Neuronal stem cell (in vitro differentiated cells): ENCODE results near the gene SLC25A45.

Source experiments
- DNase-seq: peaks from one replicate; pipeline ENCODE4 v3.0.0-alpha.2; 2013; ENCODE audit warnings: low spot score
- H2AFZ ChIP-seq: one replicate; pipeline ENCODE4 v1.6.1; 2013; ENCODE audit warnings: mild to moderate bottlenecking, low read length, inconsistent platforms
- H2AK5ac ChIP-seq: 2 replicates; pipeline ENCODE4 v1.6.1; 2013; ENCODE audit warnings: low read depth, mild to moderate bottlenecking, inconsistent platforms, low read length, moderate library complexity, mixed read lengths
- H2BK120ac ChIP-seq: 2 replicates; pipeline ENCODE4 v1.6.1; 2013; ENCODE audit warnings: low read depth, mild to moderate bottlenecking, inconsistent platforms, low read length, moderate library complexity, mixed read lengths
- H2BK12ac ChIP-seq: one replicate; pipeline ENCODE4 v1.6.1; 2013; ENCODE audit warnings: low read length, inconsistent platforms
- H2BK15ac ChIP-seq: 2 replicates; pipeline ENCODE4 v1.6.1; 2013; ENCODE audit warnings: mild to moderate bottlenecking, low read length, inconsistent platforms, mixed read lengths
- H2BK5ac ChIP-seq: one replicate; pipeline ENCODE4 v1.6.1; 2013; ENCODE audit warnings: inconsistent platforms, mild to moderate bottlenecking, low read length, moderate library complexity
- H3K14ac ChIP-seq: one replicate; pipeline ENCODE4 v1.6.1; 2013; ENCODE audit warnings: low read length, inconsistent platforms
- H3K18ac ChIP-seq: 2 replicates; pipeline ENCODE4 v1.6.1; 2013; ENCODE audit warnings: low read length, inconsistent platforms
- H3K23ac ChIP-seq: 2 replicates; pipeline ENCODE4 v1.6.1; 2013; ENCODE audit warnings: low read depth, mild to moderate bottlenecking, mixed read lengths, low read length, inconsistent platforms; ENCODE audit not compliant: poor library complexity
- H3K27ac ChIP-seq: replicated peaks from 3 replicates; pipeline ENCODE4 v1.5.1; 2013; ENCODE audit warnings: low read length, inconsistent platforms
- H3K27me3 ChIP-seq, 3 experiments: 2 replicates each; pipeline ENCODE4 v1.6.1; 2013; ENCODE audit warnings: low read length in 3 of 3, mild to moderate bottlenecking in 2 of 3, inconsistent platforms in 1 of 3, low read depth in 1 of 3, mixed read lengths in 1 of 3, moderate library complexity in 1 of 3; ENCODE audit not compliant: control insufficient read depth in 3 of 3, insufficient read depth in 3 of 3
- H3K36me3 ChIP-seq, 2 donors: replicated peaks in 1 of 2; 2 replicates each; pipeline ENCODE4 v1.6.1; 2013; ENCODE audit warnings: low read length in 2 of 2; ENCODE audit not compliant: control insufficient read depth in 2 of 2, insufficient read depth in 2 of 2
- H3K4ac ChIP-seq: 2 replicates; pipeline ENCODE4 v1.6.1; 2013; ENCODE audit warnings: inconsistent platforms, mild to moderate bottlenecking, low read length, moderate library complexity
- H3K4me1 ChIP-seq, 2 donors: 1 replicate in 1 of 2; 2 replicates in 1 of 2; pipeline ENCODE4 v1.6.1; 2013; ENCODE audit warnings: low read length in 2 of 2, low read depth in 1 of 2; ENCODE audit not compliant: control insufficient read depth in 2 of 2, insufficient read depth in 1 of 2
- H3K4me2 ChIP-seq: one replicate; pipeline ENCODE4 v1.6.1; 2013; ENCODE audit warnings: mild to moderate bottlenecking, low read length, inconsistent platforms; ENCODE audit not compliant: insufficient read depth, poor library complexity, severe bottlenecking
- H3K4me3 ChIP-seq, 2 donors: 2 replicates each; pipeline ENCODE4 v1.5.1; 2013; ENCODE audit warnings: low read length in 2 of 2, mild to moderate bottlenecking in 2 of 2, inconsistent platforms in 1 of 2, moderate library complexity in 1 of 2
- H3K79me1 ChIP-seq: one replicate; pipeline ENCODE4 v1.6.1; 2013; ENCODE audit warnings: low read depth, mild to moderate bottlenecking, inconsistent platforms, low read length, moderate library complexity
- H3K9ac ChIP-seq: one replicate; pipeline ENCODE4 v1.6.1; 2013; ENCODE audit warnings: mild to moderate bottlenecking, low read depth, low read length, inconsistent platforms; ENCODE audit not compliant: poor library complexity
- H3K9me3 ChIP-seq, 2 donors: replicated peaks in 1 of 2; 2 replicates each; pipeline versions ENCODE3 to v1.6.1; 2013; ENCODE audit warnings: low read length in 2 of 2, mild to moderate bottlenecking in 2 of 2, inconsistent platforms in 1 of 2, low read depth in 1 of 2, mixed read lengths in 1 of 2, moderate library complexity in 1 of 2; ENCODE audit not compliant: control insufficient read depth in 2 of 2, insufficient read depth in 1 of 2
- H4K8ac ChIP-seq: one replicate; pipeline ENCODE4 v1.6.1; 2013; ENCODE audit warnings: low read depth, mild to moderate bottlenecking, inconsistent platforms, low read length, moderate library complexity
- H4K91ac ChIP-seq: one replicate; pipeline ENCODE4 v1.6.1; 2013; ENCODE audit warnings: low read length, low read depth, mild to moderate bottlenecking, inconsistent platforms; ENCODE audit not compliant: poor library complexity
- WGBS, 2 donors: extraction: QIAGEN DNeasy Blood & Tissue Kit; methylation state at CpG; one replicate each; pipeline ENCODE4 v1.1.7; 2013; ENCODE audit warnings: missing lambda C conversion rate in 2 of 2, mixed read lengths in 1 of 2; ENCODE audit not compliant: insufficient read length in 2 of 2, insufficient replicate concordance in 1 of 2; ENCODE audit errors: extremely low coverage in 2 of 2; 5-methylcytosine and 5-hydroxymethylcytosine counted together

Gene SLC25A45

DNA sequence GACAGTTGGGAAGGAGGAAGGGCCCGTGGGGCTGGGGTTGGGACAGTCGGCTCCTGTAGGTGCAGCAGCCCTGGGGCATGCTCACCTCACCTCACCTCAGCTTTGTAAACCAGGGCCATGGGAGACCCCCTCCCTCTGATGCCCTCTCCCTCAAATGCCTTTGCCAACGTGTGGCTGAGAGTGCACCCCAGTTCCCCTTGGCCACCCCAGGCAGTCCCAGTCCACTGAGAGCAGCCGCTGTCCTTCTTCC, 35.9 kb upstream of the SLC25A45 start:
- peak overlapping the region; percentile 49 for H3K14ac ChIP-seq
- peak overlapping the region in 1 of 2 donors; percentile 46 for H3K4me3 ChIP-seq
- no peaks in the 10 kb centered on the region for H3K9me3 ChIP-seq
- no CpG with 5 or more reads among the region's 4 CpGs for WGBS, 2 donors
- peak overlapping the region; percentile 6 for H2BK120ac ChIP-seq
- H2BK12ac ChIP-seq, result no peak overlapping the region
- H2BK5ac ChIP-seq, result no peak overlapping the region
- H3K27ac ChIP-seq, result peak overlapping the region; percentile 90
- peak overlapping the region; percentile 75 for H3K9ac ChIP-seq
- H4K91ac ChIP-seq, result peak overlapping the region; percentile 94
- H3K4me2 ChIP-seq, result no peak overlapping the region
- H4K8ac ChIP-seq, result no peak overlapping the region
- no peak overlapping the region for H3K4ac ChIP-seq
- no peaks in the 10 kb centered on the region for H3K27me3 ChIP-seq
- H3K79me1 ChIP-seq, result peaks cover 11% of the 10 kb centered on the region
- H2AFZ ChIP-seq, result peak overlapping the region; percentile 81
- peaks cover 45 to 49% of the 10 kb centered on the region in 2 donors for H3K4me1 ChIP-seq
- peak overlapping the region; percentile 93 for H3K18ac ChIP-seq
- H3K36me3 ChIP-seq, result no peaks in the 10 kb centered on the region
- no peak for DNase-seq
- H3K23ac ChIP-seq, result peak overlapping the region; percentile 37
- peak overlapping the region; percentile 87 for H2BK15ac ChIP-seq
- peak overlapping the region; percentile 99 for H2AK5ac ChIP-seq

DNA sequence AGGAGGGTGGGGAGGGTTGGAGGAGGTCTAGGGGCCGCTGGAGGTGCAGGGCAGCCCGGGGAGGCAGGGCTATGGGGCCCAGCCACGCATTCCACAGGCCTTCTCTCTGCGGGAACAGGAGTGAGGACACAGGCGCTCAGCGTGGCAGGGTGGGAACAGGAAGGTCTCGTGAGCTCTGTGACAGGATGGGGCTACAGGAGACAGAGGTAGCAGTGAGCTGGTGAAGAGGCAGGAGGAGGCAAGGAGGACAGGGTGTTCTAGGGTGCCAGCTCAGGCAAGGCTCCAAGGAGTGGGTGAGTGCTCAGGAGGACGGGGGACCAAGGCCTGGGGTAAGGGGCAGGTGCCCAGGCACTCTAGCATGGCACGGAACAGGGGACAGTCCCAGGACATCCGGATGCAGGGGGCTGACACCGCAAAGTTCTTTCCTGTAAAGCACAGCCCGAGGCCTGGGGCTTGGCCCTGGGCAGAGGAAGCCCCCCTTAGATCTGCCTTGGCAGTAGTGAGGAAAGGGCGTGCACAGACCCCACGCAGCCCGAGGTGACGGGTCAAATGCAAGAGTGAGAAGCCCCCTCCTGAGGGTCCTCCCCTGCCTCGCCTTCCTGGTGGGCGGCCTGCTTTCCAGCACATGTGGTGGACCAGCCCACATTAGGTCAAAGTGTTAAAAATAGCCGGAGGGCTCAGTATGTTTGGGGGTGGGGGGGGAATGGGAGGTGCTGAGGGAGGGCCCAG, 35.4 kb upstream of the SLC25A45 start:
- peak overlapping the region; percentile 53 for H3K9ac ChIP-seq
- H3K4me3 ChIP-seq, result peak overlapping the region in 1 of 2 donors; percentile 46
- no peak overlapping the region for H3K4me2 ChIP-seq
- H4K91ac ChIP-seq, result peak overlapping the region; percentile 56
- WGBS, 2 donors, result no CpG with 5 or more reads among the region's 19 CpGs
- peaks cover 40 to 49% of the 10 kb centered on the region in 2 donors for H3K4me1 ChIP-seq
- H3K27me3 ChIP-seq, result no peaks in the 10 kb centered on the region
- peak overlapping the region; percentile 27 for H2BK12ac ChIP-seq
- no peak overlapping the region for H4K8ac ChIP-seq
- H3K27ac ChIP-seq, result no peak overlapping the region
- peak overlapping the region; percentile 6 for H2BK120ac ChIP-seq
- H2AK5ac ChIP-seq, result peak overlapping the region; percentile 99
- DNase-seq, result no peak
- H3K79me1 ChIP-seq, result peaks cover 7% of the 10 kb centered on the region
- H3K14ac ChIP-seq, result peak overlapping the region; percentile 75
- no peaks in the 10 kb centered on the region for H3K36me3 ChIP-seq
- H2BK5ac ChIP-seq, result peak overlapping the region; percentile 84
- H3K4ac ChIP-seq, result no peak overlapping the region
- peak overlapping the region; percentile 37 for H3K23ac ChIP-seq
- no peak overlapping the region for H2AFZ ChIP-seq
- no peaks in the 10 kb centered on the region for H3K9me3 ChIP-seq
- H3K18ac ChIP-seq, result peak overlapping the region; percentile 86
- peak overlapping the region; percentile 93 for H2BK15ac ChIP-seq

DNA sequence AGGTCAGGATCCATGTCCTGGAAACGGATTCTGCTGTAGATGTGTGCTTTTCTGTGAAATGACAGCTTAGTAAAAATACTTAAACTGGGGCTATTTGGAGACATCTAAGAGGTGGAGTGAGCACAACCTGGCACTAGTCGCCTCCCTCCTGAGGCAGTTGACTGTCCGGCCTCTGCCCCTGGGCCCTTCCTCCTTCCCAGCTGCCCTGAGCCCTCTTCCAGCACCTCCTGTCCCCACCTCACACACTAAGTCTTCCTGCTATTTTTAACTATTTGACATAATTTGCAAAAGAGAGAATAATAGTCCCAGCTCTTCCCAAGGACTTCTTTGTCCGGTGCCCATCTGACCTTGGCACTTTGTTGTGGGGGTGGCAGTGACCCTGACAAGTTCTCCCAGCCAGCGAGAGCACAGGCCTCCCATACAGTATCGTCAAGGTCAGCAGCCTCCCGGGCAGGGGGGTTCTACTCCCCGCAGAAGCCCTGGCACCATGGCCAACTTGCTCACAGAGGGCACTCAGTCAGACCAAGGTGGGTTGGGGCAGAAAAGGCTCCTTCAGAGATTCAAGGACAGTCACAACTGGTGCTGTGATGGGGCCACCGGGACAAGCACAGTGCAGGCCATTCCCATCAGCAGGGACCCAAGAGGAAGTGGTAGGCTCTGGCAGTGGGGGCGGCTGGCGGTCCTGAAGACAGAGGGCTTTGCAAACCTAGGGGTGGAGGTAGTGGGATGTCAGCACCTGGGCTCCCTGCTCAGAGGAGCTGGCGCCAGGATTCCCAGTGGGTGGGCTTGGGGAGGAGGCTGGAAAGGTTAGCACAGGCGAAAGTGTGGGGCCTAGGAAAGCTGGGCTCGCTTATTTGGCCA, 34.6 kb upstream of the SLC25A45 start:
- H3K4me1 ChIP-seq, result peaks cover 38 to 49% of the 10 kb centered on the region in 2 donors
- H3K4me2 ChIP-seq, result peak overlapping the region; percentile 19
- H2AFZ ChIP-seq, result peak overlapping the region; percentile 86
- no CpG with 5 or more reads among the region's 14 CpGs for WGBS, 2 donors
- no peak overlapping the region for H4K8ac ChIP-seq
- H2AK5ac ChIP-seq, result peak overlapping the region; percentile 37
- H2BK120ac ChIP-seq, result no peak overlapping the region
- H3K18ac ChIP-seq, result no peak overlapping the region
- H3K27me3 ChIP-seq, result no peaks in the 10 kb centered on the region
- H4K91ac ChIP-seq, result no peak overlapping the region
- H2BK15ac ChIP-seq, result peak overlapping the region; percentile 93
- DNase-seq, result no peak
- no peak overlapping the region for H3K27ac ChIP-seq
- no peak overlapping the region for H3K4ac ChIP-seq
- peak overlapping the region; percentile 51 for H2BK12ac ChIP-seq
- H3K36me3 ChIP-seq, result peaks cover 0 to 4% of the 10 kb centered on the region in 2 donors
- H3K14ac ChIP-seq, result no peak overlapping the region
- no peak overlapping the region for H3K9ac ChIP-seq
- H3K79me1 ChIP-seq, result peaks cover 6% of the 10 kb centered on the region
- H3K4me3 ChIP-seq, result peak overlapping the region in 1 of 2 donors; percentile 20
- H3K23ac ChIP-seq, result peak overlapping the region; percentile 13
- peak overlapping the region; percentile 84 for H2BK5ac ChIP-seq
- H3K9me3 ChIP-seq, result no peaks in the 10 kb centered on the region

DNA sequence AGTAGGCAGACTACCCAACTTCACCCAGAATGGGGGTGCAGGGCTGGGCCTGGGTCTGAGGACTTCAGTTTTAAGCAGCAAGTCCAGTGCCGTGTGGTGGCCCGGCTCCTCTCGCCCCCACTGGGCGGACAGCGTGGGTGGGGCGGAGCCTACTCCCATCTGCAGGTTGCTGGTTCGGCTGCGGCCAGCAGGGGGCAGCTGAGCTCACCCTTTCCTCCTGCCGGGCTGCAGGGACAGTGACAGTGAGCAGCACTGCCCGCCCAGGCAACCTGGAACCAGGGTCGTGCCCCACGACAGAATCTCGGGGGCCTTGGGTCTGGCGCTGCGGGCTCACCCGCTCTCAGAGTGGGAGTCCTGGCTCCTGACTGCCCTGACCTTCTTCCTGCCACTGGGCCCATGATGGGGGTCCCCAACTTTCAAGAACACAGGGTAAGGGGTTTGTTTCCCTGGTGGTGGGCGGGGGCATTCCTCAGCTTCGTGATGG, 33.9 kb upstream of the SLC25A45 start:
- H3K79me1 ChIP-seq, result peaks cover 6% of the 10 kb centered on the region
- no peak overlapping the region for H4K91ac ChIP-seq
- no peak overlapping the region for H3K27ac ChIP-seq
- H3K18ac ChIP-seq, result no peak overlapping the region
- H3K4me3 ChIP-seq, result peak overlapping the region in 1 of 2 donors; percentile 21
- no peak overlapping the region for H3K23ac ChIP-seq
- peak; percentile 84 for DNase-seq
- H3K9ac ChIP-seq, result no peak overlapping the region
- H2BK120ac ChIP-seq, result no peak overlapping the region
- no peak overlapping the region for H2BK5ac ChIP-seq
- H3K4ac ChIP-seq, result no peak overlapping the region
- H3K27me3 ChIP-seq, result no peaks in the 10 kb centered on the region
- H3K14ac ChIP-seq, result no peak overlapping the region
- no peak overlapping the region for H4K8ac ChIP-seq
- no peak overlapping the region for H2AK5ac ChIP-seq
- H2BK15ac ChIP-seq, result no peak overlapping the region
- WGBS, 2 donors, result no CpG with 5 or more reads among the region's 18 CpGs
- peaks cover 33 to 47% of the 10 kb centered on the region in 2 donors for H3K4me1 ChIP-seq
- peak overlapping the region; percentile 41 for H3K4me2 ChIP-seq
- peaks cover 0 to 11% of the 10 kb centered on the region in 2 donors for H3K36me3 ChIP-seq
- H3K9me3 ChIP-seq, result no peaks in the 10 kb centered on the region
- H2AFZ ChIP-seq, result peak overlapping the region; percentile 86
- H2BK12ac ChIP-seq, result no peak overlapping the region
